Measurements from ENCODE around the gene UNC119B.
A peak's percentile ranks its signal among the peaks of the same experiment; 100 is the strongest.

UNC119B gene

GRCh38 chr12:120688527-120689071 lies 21.7 kb upstream of the UNC119B start:
- no peak for DNase-seq

GRCh38 chr12:120689397-120690082 lies 20.7 kb upstream of the UNC119B start:
- DNase-seq = no peak

DNA sequence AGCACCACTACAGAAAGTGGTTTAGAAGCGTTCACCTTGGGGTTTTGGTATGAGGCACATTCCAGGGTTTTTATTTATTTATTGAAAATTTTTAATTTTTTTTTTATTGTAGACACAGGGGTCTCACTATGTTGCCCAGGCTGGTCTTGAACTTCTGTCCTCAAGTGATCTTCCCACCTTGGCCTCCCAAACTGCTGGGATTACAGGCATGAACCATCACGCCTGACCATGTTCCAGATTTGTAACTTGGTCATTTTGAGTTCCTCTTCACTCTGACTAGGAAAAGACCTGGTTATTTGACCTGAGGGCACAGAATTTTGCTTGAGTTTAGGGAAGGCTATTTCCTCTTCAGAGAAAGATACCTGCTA lies 20.2 kb upstream of the UNC119B start:
- no peak for DNase-seq

- DNase-seq = no peak
Observed at GRCh38 chr12:120690978-120691377, 19.3 kb upstream of the UNC119B start.

GRCh38 chr12:120692524-120693033 lies 17.7 kb upstream of the UNC119B start:
- no peak for DNase-seq

- DNase-seq = no peak
Observed at GRCh38 chr12:120693848-120694247, 16.4 kb upstream of the UNC119B start.

DNA sequence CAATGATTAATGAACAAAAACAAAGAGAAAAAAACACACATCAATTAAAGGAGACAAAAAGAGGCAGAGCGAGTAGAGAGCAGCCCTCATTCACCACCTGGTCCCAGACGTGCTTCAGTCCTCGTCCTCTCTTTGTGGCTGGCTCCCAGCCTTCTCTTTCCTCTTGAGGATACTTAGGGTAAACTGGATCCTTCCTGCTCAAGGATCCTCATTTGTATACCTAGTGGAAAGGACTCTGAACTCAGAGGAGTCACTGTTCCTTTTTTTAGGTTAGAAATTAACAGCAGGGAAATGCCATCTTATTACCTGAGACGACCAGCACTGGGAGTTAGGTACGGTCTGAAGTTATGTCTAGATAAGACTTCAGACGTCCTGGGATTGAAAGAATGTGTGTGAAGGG lies 13.6 kb upstream of the UNC119B start:
- no peak for DNase-seq

- no peak for DNase-seq
Observed at GRCh38 chr12:120697344-120697743, 12.9 kb upstream of the UNC119B start.

- DNase-seq = no peak
Observed at GRCh38 chr12:120698665-120699064, 11.6 kb upstream of the UNC119B start.

GRCh38 chr12:120699553-120699952 lies 10.7 kb upstream of the UNC119B start:
- no peak for DNase-seq

GRCh38 chr12:120700886-120701285 lies 9.4 kb upstream of the UNC119B start:
- DNase-seq = no peak

DNA sequence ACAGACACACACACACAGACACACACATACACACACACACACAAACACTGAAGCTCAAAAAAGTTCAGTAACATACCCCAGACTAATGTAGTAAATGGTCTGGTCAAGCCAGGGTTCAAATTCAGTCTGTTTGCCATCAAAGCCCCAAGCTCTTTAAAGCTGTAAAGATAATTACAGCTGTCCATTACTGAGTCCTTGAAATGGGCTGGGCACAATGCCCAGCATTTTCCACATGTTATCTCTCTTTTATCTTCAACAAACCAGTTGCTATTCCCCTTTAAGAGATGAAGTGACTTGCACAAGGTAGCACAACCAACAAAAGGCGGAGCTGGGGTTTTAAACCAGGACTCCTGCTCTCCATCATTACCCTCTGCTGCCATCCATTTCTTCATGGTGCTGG lies 7.6 kb upstream of the UNC119B start:
- no peak for DNase-seq

DNA sequence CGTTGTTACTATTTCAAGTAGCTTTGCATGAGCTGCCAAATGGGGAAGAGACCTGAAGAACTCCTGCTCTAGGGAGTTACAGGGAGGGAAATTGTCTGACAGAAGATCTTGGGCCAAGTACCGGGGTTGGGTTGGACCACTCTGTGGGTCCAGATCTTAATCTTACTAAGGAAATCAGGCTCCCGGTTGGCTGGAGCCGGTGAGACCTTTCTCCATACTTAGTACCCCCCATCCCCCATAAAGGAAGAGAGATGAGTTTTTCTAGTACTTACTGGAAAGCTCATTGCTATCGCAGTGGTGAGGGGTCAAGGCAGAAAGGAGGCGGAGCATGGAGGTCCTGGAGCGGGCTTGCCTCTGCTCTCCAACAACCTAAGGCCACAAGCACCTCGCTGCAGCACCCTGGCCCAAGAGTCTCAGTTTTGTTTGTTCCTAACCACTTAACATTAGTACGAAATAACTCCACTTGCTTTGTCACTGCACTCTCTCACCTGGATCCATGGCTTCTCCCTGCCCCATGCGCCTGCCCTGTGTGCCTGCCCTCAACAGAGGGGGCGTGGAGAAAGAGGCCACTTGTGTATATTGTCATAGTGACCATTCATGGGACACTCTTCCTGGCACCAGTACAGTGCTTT lies 6.8 kb upstream of the UNC119B start:
- no peak for DNase-seq

DNA sequence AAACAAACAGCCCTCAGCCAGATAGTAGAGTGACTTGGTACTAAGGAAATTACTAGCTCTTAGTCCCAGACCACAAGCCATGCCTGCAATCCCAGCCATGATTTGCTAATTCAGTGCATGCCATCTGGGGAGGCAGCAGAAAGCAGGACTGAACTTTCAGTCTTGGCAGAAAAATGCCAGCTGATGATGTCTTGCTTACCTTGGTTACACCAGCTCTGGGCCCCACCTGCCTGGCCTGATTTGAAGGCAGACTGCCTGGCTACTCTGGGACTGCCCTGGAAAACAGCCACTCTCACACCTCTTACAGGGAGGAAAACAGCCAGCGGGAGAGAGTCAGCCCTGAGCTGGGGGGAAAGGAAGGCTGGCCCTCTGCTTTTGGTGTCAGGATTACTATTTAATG lies 4.6 kb upstream of the UNC119B start:
- DNase-seq = no peak

DNA sequence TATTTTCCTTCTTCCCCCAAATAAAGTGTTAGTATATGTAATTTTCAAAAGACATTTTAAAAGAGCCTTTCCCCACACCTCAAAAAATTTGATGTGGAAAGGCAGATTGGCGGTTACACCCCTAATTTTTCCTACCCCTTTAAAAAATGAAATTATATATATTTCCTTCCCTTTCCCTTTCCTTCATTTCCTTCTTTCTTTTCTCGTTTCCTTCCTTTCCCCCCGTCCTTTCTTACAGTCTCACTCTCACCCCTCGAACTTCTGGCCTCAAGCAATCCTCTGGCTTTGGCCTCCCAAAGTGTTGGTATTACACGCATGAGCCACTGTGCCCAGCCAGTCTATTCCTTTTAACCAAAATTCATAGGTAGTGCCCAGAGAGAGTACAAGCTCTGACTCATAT lies 4.2 kb upstream of the UNC119B start:
- DNase-seq = no peak

DNA sequence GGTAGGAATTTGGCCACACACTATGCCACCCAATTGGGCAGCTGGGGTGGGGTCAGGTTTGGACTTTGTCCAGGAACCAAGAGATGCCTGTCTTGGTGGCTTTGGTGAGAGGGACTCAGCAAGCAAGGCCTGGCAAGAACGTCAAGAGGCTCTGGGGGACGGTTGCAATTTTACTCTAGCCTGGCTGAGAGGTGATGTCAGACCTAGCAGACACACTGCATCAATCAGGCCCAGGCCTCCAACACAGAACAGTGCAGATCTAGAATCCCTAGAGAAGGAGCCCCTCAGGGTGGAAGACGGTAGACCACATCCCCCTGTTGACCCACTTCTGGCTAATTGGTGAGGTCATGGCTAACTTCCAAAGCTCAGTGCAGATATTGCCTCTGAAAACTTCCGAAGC lies 1.6 kb upstream of the UNC119B start:
- DNase-seq = no peak

DNA sequence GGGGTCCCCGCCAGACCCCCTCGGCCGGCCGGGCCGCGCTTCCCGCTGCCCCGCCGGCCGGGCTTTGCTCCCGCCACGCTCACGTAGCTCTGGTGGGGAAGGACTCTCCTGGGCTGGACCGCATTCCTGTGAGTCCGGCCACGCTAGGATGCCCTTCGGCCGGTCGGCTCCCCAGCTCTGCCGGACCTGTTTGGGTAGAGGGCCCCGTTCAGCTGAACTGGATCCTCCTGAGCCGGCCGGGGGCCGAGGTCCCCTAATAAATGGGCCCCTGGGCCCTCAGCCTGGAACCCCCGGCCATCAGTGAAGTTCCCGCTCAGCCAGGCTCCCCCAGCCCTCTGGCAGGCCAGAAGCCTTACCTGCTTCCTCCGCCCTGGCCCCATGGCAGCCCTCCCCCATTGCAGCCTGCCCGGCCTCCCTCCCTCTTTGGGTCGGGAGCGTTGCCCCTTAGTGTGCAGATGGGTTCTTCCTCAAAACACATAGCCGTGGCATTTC lies 593 bp downstream of the UNC119B start:
- DNase-seq = peak; percentile 19

DNA sequence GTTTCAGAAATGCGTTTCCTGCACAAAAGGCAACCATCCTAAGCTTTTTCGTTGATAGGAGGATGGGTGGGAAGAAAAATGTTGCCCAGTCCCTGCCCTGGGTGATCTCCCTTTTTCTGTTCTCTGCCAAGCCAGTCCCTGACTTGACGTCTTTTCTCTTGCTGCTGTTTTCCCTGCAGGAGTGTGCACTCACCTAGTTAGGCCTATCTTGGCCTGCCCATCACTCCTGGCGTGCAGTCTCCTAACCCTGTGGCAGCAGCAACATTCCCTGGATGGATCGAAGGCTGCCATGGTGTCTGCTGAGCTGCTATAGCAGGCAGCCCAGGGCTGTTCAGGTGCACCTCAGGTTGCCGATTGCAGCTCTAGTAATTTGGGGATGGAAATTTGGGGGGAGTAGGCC lies 1.2 kb downstream of the UNC119B start:
- no peak for DNase-seq

DNA sequence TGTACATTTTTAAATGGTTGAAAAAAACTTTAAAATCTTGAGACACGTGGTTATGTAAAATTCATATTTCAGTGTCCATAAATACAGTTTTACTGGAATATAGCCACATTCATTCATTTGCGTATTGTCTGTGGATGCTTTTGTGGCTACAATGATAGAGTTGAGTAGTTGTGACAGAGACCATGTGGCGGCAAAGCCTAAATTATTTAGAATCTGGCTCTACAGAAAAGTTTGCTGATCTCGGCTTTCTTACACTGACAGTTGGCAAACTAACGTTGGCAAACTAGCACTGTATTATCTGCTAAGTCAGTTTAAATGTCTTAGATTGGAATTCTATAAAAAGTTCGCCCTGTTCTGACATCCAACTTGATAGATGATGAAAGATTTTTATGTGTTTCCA lies 2.4 kb downstream of the UNC119B start:
- DNase-seq = no peak

- DNase-seq = peak; percentile 61
Observed at GRCh38 chr12:120713861-120714482, 3.7 kb downstream of the UNC119B start.

DNA sequence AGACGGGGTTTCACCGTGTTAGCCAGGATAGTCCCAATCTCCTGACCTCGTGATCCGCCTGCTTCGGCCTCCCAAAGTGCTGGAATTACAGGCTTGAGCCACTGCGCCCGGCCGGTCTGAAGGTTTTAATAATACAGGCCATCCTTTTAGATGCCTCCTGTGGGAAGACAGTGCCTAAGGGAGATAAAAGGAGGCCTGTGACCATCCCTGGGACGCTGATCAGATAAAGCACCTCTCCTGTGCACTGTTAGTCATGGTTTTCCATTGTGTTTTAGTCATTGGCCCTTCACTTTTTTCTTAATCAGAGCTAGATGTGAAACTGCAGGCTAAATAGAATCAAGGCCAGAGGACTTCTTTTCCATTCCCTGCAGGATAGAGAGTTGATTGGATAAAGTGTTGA lies 7.8 kb downstream of the UNC119B start:
- no peak for DNase-seq

DNA sequence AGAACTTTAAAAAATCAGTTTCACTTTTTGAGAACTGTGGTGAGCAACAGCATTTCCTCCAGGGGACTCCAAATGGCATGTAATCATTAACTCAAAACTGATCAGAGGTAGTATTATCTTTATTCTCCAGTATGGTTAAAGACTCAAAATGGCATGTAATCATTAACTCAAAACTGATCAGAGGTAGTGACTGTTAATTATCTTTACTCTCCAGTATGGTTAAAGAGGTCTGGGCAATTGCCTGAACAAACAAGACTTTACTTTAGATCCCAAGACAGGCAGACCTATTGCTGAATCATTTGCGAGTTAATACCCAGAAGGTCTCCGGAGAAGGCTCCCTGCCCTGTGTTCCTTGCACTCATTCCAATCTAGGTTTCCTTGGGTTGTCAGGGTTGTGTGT lies 8.8 kb downstream of the UNC119B start:
- no peak for DNase-seq

DNA sequence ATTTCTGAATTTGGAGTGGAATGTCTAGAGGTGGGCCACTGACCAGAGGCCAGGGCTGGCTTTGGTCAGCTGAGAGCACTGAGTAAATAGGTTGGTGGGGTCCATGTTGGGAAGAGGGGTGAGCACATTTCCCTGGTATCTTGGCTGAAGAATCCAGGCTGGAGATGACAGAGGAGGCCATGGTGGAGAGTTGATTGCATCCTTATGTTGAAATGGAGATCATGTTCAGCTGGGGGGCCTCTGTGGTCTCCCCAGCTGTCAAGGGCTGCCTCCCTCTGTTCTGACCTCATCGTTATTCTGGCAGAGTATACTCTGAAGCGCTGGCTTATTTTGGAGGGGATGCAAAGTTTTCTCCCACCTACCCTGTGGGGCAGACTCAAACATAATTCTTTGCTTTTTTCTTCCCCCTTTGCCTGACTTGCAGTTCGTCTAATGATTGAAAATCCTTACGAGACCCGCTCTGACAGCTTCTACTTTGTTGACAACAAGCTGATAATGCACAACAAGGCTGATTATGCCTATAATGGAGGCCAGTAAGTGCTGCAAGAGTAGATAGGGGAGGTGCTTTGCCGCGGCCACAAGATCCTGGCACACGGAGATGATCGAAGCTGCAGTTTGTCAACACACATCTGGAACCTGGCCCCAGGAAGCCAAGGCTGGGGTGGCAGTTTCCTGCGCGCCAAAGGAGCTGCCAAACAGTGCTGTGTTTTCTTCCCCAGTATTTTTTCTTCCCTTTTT lies 9.4 kb downstream of the UNC119B start:
- no peak for DNase-seq

Measured in activated naive CD4-positive, alpha-beta T cell treated with anti-CD3 and anti-CD28 coated beads, Interleukin-2, amount 50 U/mL, for 16 hours (primary cell).